HCT116 (cell line): ENCODE data around the gene TMEM52B. TPM values are rescaled to one million over a fixed set of nuclear protein-coding genes. Genes with fewer than 3 reads are reported as not detected.

Experiments
- ATAC-seq: fragments of 200-7000 bp; cut with Tn5 transposase; 2 replicates; pipeline ENCODE4 v1.9.1; 2020; ENCODE audit warnings: mild to moderate bottlenecking, moderate library complexity
- BruUV-seq: library from RNA; stranded (reverse); fragments of 400-500 nt; replicated peaks from 2 replicates; lab custom pipeline; 2021; lab: Mats Ljungman, UMichigan
- CTCF ChIA-PET: fragments of 300-600 bp; sonication (Branson Sonifier 250); formaldehyde crosslinking; loops from one replicate; lab custom pipeline; 2021; ENCODE audit warnings: antibody characterized with exemption; lab: Charles Lee
- POLR2A ChIA-PET: fragments of 300-600, 350-600 bp; sonication (Branson Sonifier 250); formaldehyde crosslinking; loops from one replicate; lab custom pipeline; 2021; ENCODE audit warnings: antibody characterized with exemption; lab: Charles Lee
- RAD21 ChIA-PET, 2 experiments: fragments of 300-600 bp; sonication (Branson Sonifier 250); formaldehyde crosslinking; loops; one replicate each; lab custom pipeline; 2023; ENCODE audit warnings: low total read pairs in 2 of 2; ENCODE audit not compliant: uncharacterized antibody in 2 of 2, unreplicated experiment in 2 of 2, low non-redundant PET in 1 of 2; lab: Charles Lee
- DNase-seq: peaks from one replicate; pipeline ENCODE4 v3.0.0-alpha.2; 2010; ENCODE audit warnings: low read depth, low spot score
- H2AFZ ChIP-seq: fragments of 200-600 bp; shearing (Covaris generic), sonication (generic); 2 replicates; pipeline ENCODE4 v1.6.1; 2017; ENCODE audit warnings: low read depth, mixed run types, mixed read lengths, antibody characterized with exemption, low read length; ENCODE audit not compliant: poor library complexity, severe bottlenecking
- H3K27ac ChIP-seq: 2 replicates; pipeline ENCODE4 v1.5.1; 2012; ENCODE audit warnings: low read depth, low read length
- H3K27me3 ChIP-seq: fragments of 200-600 bp; sonication (generic); 2 replicates; pipeline ENCODE4 v1.6.1; 2016; ENCODE audit warnings: mixed run types, low read length, mixed read lengths; ENCODE audit not compliant: insufficient read depth
- H3K36me3 ChIP-seq, 2 experiments: fragments of 200-500 bp in 1 of 2; fragments of 200-600 bp in 1 of 2; sonication (Bioruptor generic) in 1 of 2; sonication (generic) in 1 of 2; 2 replicates each; pipeline versions ENCODE4 v1.5.1 to v1.6.1; 2014 to 2016; ENCODE audit warnings: low read length in 2 of 2, inconsistent platforms in 1 of 2, mixed read lengths in 1 of 2, mixed run types in 1 of 2; ENCODE audit not compliant: insufficient read depth in 2 of 2, control insufficient read depth in 1 of 2
- H3K4me1 ChIP-seq, 2 experiments: fragments of 200-600 bp in 1 of 2; sonication (generic) in 1 of 2; 2 replicates each; pipeline versions ENCODE4 v1.5.1 to v1.6.1; 2012 to 2017; ENCODE audit warnings: low read length in 2 of 2, inconsistent platforms in 1 of 2, mild to moderate bottlenecking in 1 of 2, mixed read lengths in 1 of 2, mixed run types in 1 of 2, moderate library complexity in 1 of 2; ENCODE audit not compliant: insufficient read depth in 2 of 2, control insufficient read depth in 1 of 2
- H3K4me2 ChIP-seq: fragments of 200-600 bp; sonication (generic); 2 replicates; pipeline ENCODE4 v1.6.1; 2017; ENCODE audit warnings: mixed run types, low read length, mixed read lengths
- H3K4me3 ChIP-seq, 2 experiments: fragments of 200-600 bp in 1 of 2; sonication (generic) in 1 of 2; replicated peaks in 1 of 2; 2 replicates each; pipeline ENCODE4 v1.5.1; 2011 to 2016; ENCODE audit warnings: low read length in 2 of 2, control low read depth in 1 of 2, low read depth in 1 of 2, mild to moderate bottlenecking in 1 of 2, mixed read lengths in 1 of 2, mixed run types in 1 of 2
- H3K79me2 ChIP-seq: fragments of 200-600 bp; sonication (generic); 2 replicates; pipeline ENCODE4 v1.6.1; 2017; ENCODE audit warnings: mild to moderate bottlenecking, mixed run types, low read length, moderate library complexity, mixed read lengths; ENCODE audit not compliant: insufficient read depth
- H3K9ac ChIP-seq: fragments of 200-600 bp; sonication (generic); 2 replicates; pipeline ENCODE4 v1.6.1; 2016; ENCODE audit warnings: low read length, mixed read lengths
- H3K9me2 ChIP-seq: fragments of 200-600 bp; sonication (generic), shearing (Covaris generic); 2 replicates; pipeline ENCODE4 v1.6.1; 2017; ENCODE audit warnings: mixed run types, mild to moderate bottlenecking, moderate library complexity; ENCODE audit not compliant: insufficient read depth
- H3K9me3 ChIP-seq, 2 experiments: fragments of 200-500 bp in 1 of 2; fragments of 200-600 bp in 1 of 2; sonication (Bioruptor generic) in 1 of 2; sonication (generic) in 1 of 2; 2 replicates each; pipeline ENCODE4 v1.6.1; 2014 to 2017; ENCODE audit warnings: low read length in 2 of 2, mixed read lengths in 2 of 2, inconsistent platforms in 1 of 2, low read depth in 1 of 2, mild to moderate bottlenecking in 1 of 2, mixed run types in 1 of 2, moderate library complexity in 1 of 2; ENCODE audit not compliant: control insufficient read depth in 1 of 2, insufficient read depth in 1 of 2
- H4K20me1 ChIP-seq: fragments of 200-600 bp; sonication (generic), shearing (Covaris generic); 2 replicates; pipeline ENCODE4 v1.6.1; 2017; ENCODE audit warnings: mixed run types, mild to moderate bottlenecking, moderate library complexity; ENCODE audit not compliant: insufficient read depth
- CBX3 ChIP-seq: IDR thresholded peaks from 2 replicates; pipeline ENCODE4 v1.6.1; 2012; ENCODE audit warnings: low read depth
- CEBPB ChIP-seq: IDR thresholded peaks from 2 replicates; pipeline ENCODE4 v1.6.1; 2012; ENCODE audit warnings: low read depth
- CTCF ChIP-seq, 3 experiments: fragments of 200-600 bp in 1 of 3; sonication (generic) in 1 of 3; IDR thresholded peaks in 2 of 3; conservative IDR thresholded peaks in 1 of 3; 2 replicates each; pipeline ENCODE4 v1.5.1; 2012 to 2017; ENCODE audit warnings: low read depth in 2 of 3, low read length in 2 of 3, antibody characterized with exemption in 1 of 3, borderline replicate concordance in 1 of 3, control low read depth in 1 of 3, mild to moderate bottlenecking in 1 of 3, mixed read lengths in 1 of 3, mixed run types in 1 of 3, moderate library complexity in 1 of 3; ENCODE audit not compliant: insufficient read depth in 1 of 3
- EGR1 ChIP-seq: IDR thresholded peaks from 2 replicates; pipeline ENCODE4 v1.6.1; 2012; ENCODE audit warnings: low read depth
- ELF1 ChIP-seq: IDR thresholded peaks from 2 replicates; pipeline ENCODE4 v1.6.1; 2012; ENCODE audit warnings: low read depth, borderline replicate concordance
- EZH2 ChIP-seq: fragments of 200-600 bp; sonication (generic); IDR thresholded peaks from 2 replicates; pipeline ENCODE4 v1.6.1; 2017; ENCODE audit warnings: antibody characterized with exemption, mixed run types
- FOSL1 ChIP-seq: IDR thresholded peaks from 2 replicates; pipeline ENCODE4 v1.6.1; 2012; ENCODE audit warnings: low read depth
- JUND ChIP-seq: IDR thresholded peaks from 2 replicates; pipeline ENCODE4 v1.6.1; 2012
- POLR2A ChIP-seq: IDR thresholded peaks from 2 replicates; pipeline ENCODE4 v1.7.0; 2011; ENCODE audit warnings: borderline replicate concordance; ENCODE audit not compliant: insufficient read depth, insufficient read length; ENCODE audit errors: extremely low read depth
- POLR2AphosphoS5 ChIP-seq: IDR thresholded peaks from 2 replicates; pipeline ENCODE4 v1.6.1; 2011; ENCODE audit warnings: mild to moderate bottlenecking, low read depth, low read length, moderate library complexity
- RAD21 ChIP-seq: IDR thresholded peaks from 2 replicates; pipeline ENCODE4 v1.6.1; 2012; ENCODE audit warnings: low read depth, mild to moderate bottlenecking
- SIN3A ChIP-seq: IDR thresholded peaks from 2 replicates; pipeline ENCODE4 v1.6.1; 2012; ENCODE audit warnings: low read depth
- SP1 ChIP-seq: IDR thresholded peaks from 2 replicates; pipeline ENCODE4 v1.6.1; 2012; ENCODE audit warnings: low read depth
- SRF ChIP-seq: IDR thresholded peaks from 2 replicates; pipeline ENCODE4 v1.6.1; 2012; ENCODE audit warnings: low read depth
- YY1 ChIP-seq: IDR thresholded peaks from 2 replicates; pipeline ENCODE4 v1.6.1; 2011; ENCODE audit warnings: low read length, low read depth, moderate library complexity, mild to moderate bottlenecking; ENCODE audit not compliant: insufficient replicate concordance; ENCODE audit errors: extremely low read depth
- ZFX ChIP-seq: fragments of 450-650 bp; IDR thresholded peaks from 2 replicates; pipeline ENCODE4 v1.6.1; 2017
- intact Hi-C: fragments of 100-400 bp; cut with micrococcal nuclease; formaldehyde crosslinking; loops from 2 replicates; pipeline ENCODE4 v1.10.0; 2022
- total RNA-seq: library from RNA; stranded (reverse); gene quantifications from one replicate; pipeline ENCODE4 v1.2.1, GENCODE V29; 2021; ENCODE audit not compliant: unreplicated experiment
- TF ChIP-seq, protein P1 (sequence below): IDR thresholded peaks from 2 replicates; pipeline ENCODE4 v1.6.1; 2011; ENCODE audit warnings: mild to moderate bottlenecking, low read length, moderate library complexity; ENCODE audit not compliant: insufficient replicate concordance; ENCODE audit errors: extremely low read depth
- TF ChIP-seq, protein P2 (sequence below): IDR thresholded peaks from 2 replicates; pipeline ENCODE4 v1.6.1; 2012
- TF ChIP-seq, protein P3 (sequence below): IDR thresholded peaks from 2 replicates; pipeline ENCODE4 v1.6.1; 2012

Gene TMEM52B
- total RNA-seq, 1 experiment from 2014 or later = not detected

DNA sequence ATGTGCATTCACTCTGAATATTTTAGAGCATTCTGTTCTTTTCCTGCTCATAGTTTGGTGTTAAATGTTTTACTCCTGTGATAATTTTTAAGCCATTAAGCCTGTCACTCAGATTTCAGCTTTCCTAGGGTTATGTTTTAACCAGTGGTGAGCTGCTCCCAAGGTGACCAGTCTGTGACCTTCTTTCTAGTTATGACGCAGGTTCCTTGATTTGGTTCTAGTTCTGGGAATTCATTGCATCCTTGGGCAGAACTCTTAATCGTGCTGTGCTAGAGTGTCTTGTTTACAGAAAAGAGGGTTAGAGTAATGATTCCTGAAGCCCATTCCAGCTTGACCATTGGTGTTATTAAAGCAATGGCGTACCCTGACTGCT, 36.0 kb downstream of the TMEM52B start:
- ChIA-PET RAD21 (no interaction called here), POLR2A (no interaction called here), CTCF (interaction anchor here (0.9 kb wide), 1 partner anchor 460 kb away, joined by 3 read pairs; no protein-coding TSS in a partner anchor)
- DNase-seq (no peak), ATAC-seq (no peak)
- Histone ChIP-seq H3K4me3 (no peak overlapping the region), H3K4me1 (peaks cover 22 to 44% of the 10 kb centered on the region in 2 experiments; a peak in 3 of 4 replicates), H3K4me2 (peak overlapping the region; percentile 81), H3K36me3 (peaks cover 2 to 5% of the 10 kb centered on the region in 2 experiments; a peak in 1 of 4 replicates), H3K9me3 (no peaks in the 10 kb centered on the region), H3K79me2 (peaks cover 15% of the 10 kb centered on the region), H2AFZ (no peak overlapping the region), H4K20me1 (no peaks in the 10 kb centered on the region), H3K9ac (no peak overlapping the region), H3K27me3 (no peaks in the 10 kb centered on the region), H3K9me2 (no peaks in the 10 kb centered on the region), H3K27ac (no peak overlapping the region)
- TF ChIP-seq ELF1 = no peak
- TF ChIP-seq EGR1 = no peak
- no peak for TF ChIP-seq YY1
- TF ChIP-seq EZH2 = no peak
- TF ChIP-seq, protein P1, sequence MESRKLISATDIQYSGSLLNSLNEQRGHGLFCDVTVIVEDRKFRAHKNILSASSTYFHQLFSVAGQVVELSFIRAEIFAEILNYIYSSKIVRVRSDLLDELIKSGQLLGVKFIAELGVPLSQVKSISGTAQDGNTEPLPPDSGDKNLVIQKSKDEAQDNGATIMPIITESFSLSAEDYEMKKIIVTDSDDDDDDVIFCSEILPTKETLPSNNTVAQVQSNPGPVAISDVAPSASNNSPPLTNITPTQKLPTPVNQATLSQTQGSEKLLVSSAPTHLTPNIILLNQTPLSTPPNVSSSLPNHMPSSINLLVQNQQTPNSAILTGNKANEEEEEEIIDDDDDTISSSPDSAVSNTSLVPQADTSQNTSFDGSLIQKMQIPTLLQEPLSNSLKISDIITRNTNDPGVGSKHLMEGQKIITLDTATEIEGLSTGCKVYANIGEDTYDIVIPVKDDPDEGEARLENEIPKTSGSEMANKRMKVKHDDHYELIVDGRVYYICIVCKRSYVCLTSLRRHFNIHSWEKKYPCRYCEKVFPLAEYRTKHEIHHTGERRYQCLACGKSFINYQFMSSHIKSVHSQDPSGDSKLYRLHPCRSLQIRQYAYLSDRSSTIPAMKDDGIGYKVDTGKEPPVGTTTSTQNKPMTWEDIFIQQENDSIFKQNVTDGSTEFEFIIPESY = no peak
- TF ChIP-seq, protein P2, sequence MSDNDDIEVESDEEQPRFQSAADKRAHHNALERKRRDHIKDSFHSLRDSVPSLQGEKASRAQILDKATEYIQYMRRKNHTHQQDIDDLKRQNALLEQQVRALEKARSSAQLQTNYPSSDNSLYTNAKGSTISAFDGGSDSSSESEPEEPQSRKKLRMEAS = no peak
- TF ChIP-seq SIN3A = no peak
- TF ChIP-seq, protein P3, sequence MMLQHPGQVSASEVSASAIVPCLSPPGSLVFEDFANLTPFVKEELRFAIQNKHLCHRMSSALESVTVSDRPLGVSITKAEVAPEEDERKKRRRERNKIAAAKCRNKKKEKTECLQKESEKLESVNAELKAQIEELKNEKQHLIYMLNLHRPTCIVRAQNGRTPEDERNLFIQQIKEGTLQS = no peak
- TF ChIP-seq RAD21 = no peak
- no peak for TF ChIP-seq CBX3
- no peak for TF ChIP-seq POLR2A
- no peak for TF ChIP-seq POLR2AphosphoS5
- TF ChIP-seq ZFX = no peak
- TF ChIP-seq SRF = no peak
- no peak for TF ChIP-seq FOSL1
- no peak for TF ChIP-seq CEBPB
- no peak for TF ChIP-seq CTCF (IDR thresholded peaks at IDR 0.05 in 2 of 3, conservative IDR thresholded peaks at IDR 0.05 in 1 of 3; ENCODE audit: borderline replicate concordance in 1 of 3, insufficient read depth in 1 of 3, low read depth in 2 of 3, low read length in 2 of 3)
- TF ChIP-seq SP1 = no peak
- TF ChIP-seq JUND = no peak
- intact Hi-C loops = no loop called here
- no TSS peak for BruUV-seq
